Breast epithelium (tissue), 3 donors: ENCODE data around the gene AHNAK.

Experiments used
- POLR2A ChIP-seq: fragments of 450-650 bp; IDR thresholded peaks from one replicate; pipeline ENCODE4 v1.6.1; 2016; ENCODE audit warnings: antibody characterized with exemption, mild to moderate bottlenecking, moderate library complexity
- POLR2AphosphoS5 ChIP-seq, 3 donors: sonication (generic); formaldehyde crosslinking; IDR thresholded peaks; one replicate each; pipeline ENCODE4 v1.6.1; 2017; ENCODE audit warnings: antibody characterized with exemption in 3 of 3
- TF ChIP-seq, protein P1 (sequence below), 3 donors: fragments of 450-650 bp; IDR thresholded peaks; one replicate each; pipeline ENCODE4 v1.5.1; 2016 to 2017; ENCODE audit warnings: antibody characterized with exemption in 3 of 3, mild to moderate bottlenecking in 3 of 3, moderate library complexity in 3 of 3

DNA sequence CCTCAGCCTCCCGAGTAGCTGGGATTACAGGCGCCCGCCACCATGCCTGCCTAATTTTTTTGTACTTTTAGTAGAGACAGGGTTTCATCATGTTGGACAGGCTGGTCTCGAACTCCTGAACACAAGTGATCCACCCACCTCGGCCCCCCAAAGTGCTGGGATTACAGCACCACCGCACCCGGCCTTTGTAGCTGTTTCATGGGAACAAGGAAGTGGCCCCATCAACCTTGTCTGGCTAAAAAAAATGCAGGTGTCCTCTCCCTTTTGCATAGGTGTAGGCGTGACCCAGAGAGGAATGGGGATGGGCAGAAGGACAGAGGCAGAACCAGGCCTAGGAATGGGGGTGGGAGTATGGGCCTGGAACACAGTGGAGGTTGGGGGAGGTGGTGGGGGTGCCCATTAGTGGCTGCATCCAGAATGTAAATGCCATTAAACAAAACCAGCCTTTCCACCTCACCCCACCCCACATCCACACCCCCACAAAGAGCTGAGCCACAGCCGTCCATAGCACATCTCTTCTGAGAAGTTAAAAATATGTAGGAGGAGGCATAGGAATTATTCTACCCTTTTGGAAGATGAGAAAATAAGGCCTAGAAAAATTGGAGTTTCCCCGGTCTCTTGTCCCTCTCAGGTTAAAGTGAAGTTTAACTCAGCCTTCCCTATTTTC lies 150.6 kb downstream of the AHNAK start:
- TF ChIP-seq POLR2AphosphoS5 (IDR thresholded peaks at IDR 0.05) (no peak), POLR2A (no peak)
- TF ChIP-seq, protein P1, sequence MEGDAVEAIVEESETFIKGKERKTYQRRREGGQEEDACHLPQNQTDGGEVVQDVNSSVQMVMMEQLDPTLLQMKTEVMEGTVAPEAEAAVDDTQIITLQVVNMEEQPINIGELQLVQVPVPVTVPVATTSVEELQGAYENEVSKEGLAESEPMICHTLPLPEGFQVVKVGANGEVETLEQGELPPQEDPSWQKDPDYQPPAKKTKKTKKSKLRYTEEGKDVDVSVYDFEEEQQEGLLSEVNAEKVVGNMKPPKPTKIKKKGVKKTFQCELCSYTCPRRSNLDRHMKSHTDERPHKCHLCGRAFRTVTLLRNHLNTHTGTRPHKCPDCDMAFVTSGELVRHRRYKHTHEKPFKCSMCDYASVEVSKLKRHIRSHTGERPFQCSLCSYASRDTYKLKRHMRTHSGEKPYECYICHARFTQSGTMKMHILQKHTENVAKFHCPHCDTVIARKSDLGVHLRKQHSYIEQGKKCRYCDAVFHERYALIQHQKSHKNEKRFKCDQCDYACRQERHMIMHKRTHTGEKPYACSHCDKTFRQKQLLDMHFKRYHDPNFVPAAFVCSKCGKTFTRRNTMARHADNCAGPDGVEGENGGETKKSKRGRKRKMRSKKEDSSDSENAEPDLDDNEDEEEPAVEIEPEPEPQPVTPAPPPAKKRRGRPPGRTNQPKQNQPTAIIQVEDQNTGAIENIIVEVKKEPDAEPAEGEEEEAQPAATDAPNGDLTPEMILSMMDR (IDR thresholded peaks at IDR 0.05), result no peak
